DOHH2 (cell line): ENCODE results near the gene MAST3.

ENCODE experiments used
- H3F3A ChIP-seq: fragments of 200-600 bp; sonication (generic), shearing (Covaris generic); 2 replicates; pipeline ENCODE4 v1.6.0; 2016; ENCODE audit warnings: antibody characterized with exemption, mild to moderate bottlenecking; ENCODE audit not compliant: control insufficient read depth, insufficient read depth
- H3K27ac ChIP-seq: fragments of 200-600 bp; sonication (generic); 2 replicates; pipeline ENCODE4 v1.5.1; 2014; ENCODE audit warnings: low read depth, mild to moderate bottlenecking, low read length, moderate library complexity
- H3K27me3 ChIP-seq: fragments of 200-600 bp; sonication (generic); 2 replicates; pipeline ENCODE4 v1.6.1; 2014; ENCODE audit warnings: mild to moderate bottlenecking, low read length, mixed read lengths; ENCODE audit not compliant: control insufficient read depth
- H3K36me3 ChIP-seq: fragments of 200-600 bp; sonication (generic); 2 replicates; pipeline ENCODE4 v1.6.1; 2014; ENCODE audit warnings: mild to moderate bottlenecking, low read length, moderate library complexity, mixed read lengths; ENCODE audit not compliant: control insufficient read depth
- H3K4me1 ChIP-seq: fragments of 200-600 bp; sonication (generic); 2 replicates; pipeline ENCODE4 v1.6.1; 2014; ENCODE audit warnings: mild to moderate bottlenecking, low read length, mixed read lengths; ENCODE audit not compliant: control insufficient read depth
- H3K4me2 ChIP-seq: fragments of 200-600 bp; sonication (generic); 2 replicates; pipeline ENCODE4 v1.6.0; 2014; ENCODE audit warnings: mild to moderate bottlenecking, low read length, moderate library complexity
- H3K4me3 ChIP-seq: fragments of 200-600 bp; sonication (generic); 2 replicates; pipeline ENCODE4 v1.5.1; 2014; ENCODE audit warnings: mild to moderate bottlenecking, low read length, mixed read lengths
- H3K79me2 ChIP-seq: fragments of 200-600 bp; sonication (generic); 2 replicates; pipeline ENCODE4 v1.6.1; 2014; ENCODE audit warnings: mild to moderate bottlenecking, low read length, mixed read lengths; ENCODE audit not compliant: control insufficient read depth
- H3K9me2 ChIP-seq: fragments of 200-600 bp; sonication (generic); replicated peaks from 2 replicates; pipeline ENCODE4 v1.6.1; 2014; ENCODE audit warnings: mild to moderate bottlenecking, low read length, mixed read lengths; ENCODE audit not compliant: control insufficient read depth
- H3K9me3 ChIP-seq: fragments of 200-600 bp; sonication (generic); 2 replicates; pipeline ENCODE4 v1.6.1; 2014; ENCODE audit warnings: antibody characterized with exemption, low read length, mixed read lengths; ENCODE audit not compliant: control insufficient read depth, insufficient read depth
- H4K20me1 ChIP-seq: fragments of 200-600 bp; sonication (generic); 2 replicates; pipeline ENCODE4 v1.6.0; 2014; ENCODE audit warnings: low read depth, mild to moderate bottlenecking, antibody characterized with exemption, low read length, moderate library complexity; ENCODE audit not compliant: control insufficient read depth, insufficient read depth
- CTCF ChIP-seq: fragments of 200-600 bp; sonication (generic); IDR thresholded peaks from one replicate; pipeline ENCODE4 v1.5.1; 2014; ENCODE audit warnings: antibody characterized with exemption, mild to moderate bottlenecking, low read depth, low read length; ENCODE audit not compliant: poor library complexity, severe bottlenecking
- EZH2phosphoT487 ChIP-seq: fragments of 200-600 bp; sonication (generic); IDR thresholded peaks from 2 replicates; pipeline ENCODE4 v1.6.1; 2017; ENCODE audit warnings: borderline replicate concordance, mild to moderate bottlenecking, antibody characterized with exemption, low read length, moderate library complexity, mixed read lengths

Gene MAST3

GRCh38 chr19:18161636-18162002, 64.0 kb downstream of the MAST3 start:
- H3K27me3 ChIP-seq, result no peaks in the 10 kb centered on the region
- H3K9me3 ChIP-seq, result no peaks in the 10 kb centered on the region
- H3K79me2 ChIP-seq, result peaks cover 22% of the 10 kb centered on the region
- H3K4me3 ChIP-seq, result peak overlapping the region; percentile 42; the same call in 1 of the 2 replicates
- TF ChIP-seq EZH2phosphoT487 (no peak), CTCF (peak; percentile 2)
- H4K20me1 ChIP-seq, result no peaks in the 10 kb centered on the region
- peaks cover 30% of the 10 kb centered on the region for H3K4me1 ChIP-seq
- H3K36me3 ChIP-seq, result peaks cover 41% of the 10 kb centered on the region
- peak overlapping the region; percentile 51; the same call in 1 of the 2 replicates for H3K4me2 ChIP-seq
- no peak overlapping the region for H3K27ac ChIP-seq
- H3F3A ChIP-seq, result peaks cover 8% of the 10 kb centered on the region
- H3K9me2 ChIP-seq, result no peaks in the 10 kb centered on the region

GRCh38 chr19:18164072-18164471, 66.5 kb downstream of the MAST3 start:
- no peaks in the 10 kb centered on the region; the same call in 1 of the 2 replicates for H3F3A ChIP-seq

GRCh38 chr19:18165794-18166544, 68.4 kb downstream of the MAST3 start:
- no peaks in the 10 kb centered on the region for H4K20me1 ChIP-seq
- H3K27ac ChIP-seq, result no peak overlapping the region
- TF ChIP-seq CTCF (no peak), EZH2phosphoT487 (no peak)

More at GRCh38 chr19:18164072-18164471, 66.5 kb downstream of the MAST3 start:
- H3K9me2 ChIP-seq, result no peaks in the 10 kb centered on the region
- no peak overlapping the region for H3K4me3 ChIP-seq
- TF ChIP-seq EZH2phosphoT487 (no peak), CTCF (no peak)
- H3K27me3 ChIP-seq, result no peaks in the 10 kb centered on the region
- H3K4me1 ChIP-seq, result peaks cover 32% of the 10 kb centered on the region
- H3K4me2 ChIP-seq, result no peak overlapping the region
- H3K79me2 ChIP-seq, result peaks cover 25% of the 10 kb centered on the region
- H3K27ac ChIP-seq, result no peak overlapping the region
- H3K36me3 ChIP-seq, result peaks cover 57% of the 10 kb centered on the region
- no peaks in the 10 kb centered on the region for H3K9me3 ChIP-seq
- H4K20me1 ChIP-seq, result no peaks in the 10 kb centered on the region

More at GRCh38 chr19:18165794-18166544, 68.4 kb downstream of the MAST3 start:
- H3K9me2 ChIP-seq, result no peaks in the 10 kb centered on the region
- no peak overlapping the region for H3K4me2 ChIP-seq
- H3F3A ChIP-seq, result peaks cover 17% of the 10 kb centered on the region
- H3K36me3 ChIP-seq, result peaks cover 46% of the 10 kb centered on the region
- H3K27me3 ChIP-seq, result no peaks in the 10 kb centered on the region
- H3K79me2 ChIP-seq, result peaks cover 13% of the 10 kb centered on the region
- H3K9me3 ChIP-seq, result no peaks in the 10 kb centered on the region
- no peak overlapping the region for H3K4me3 ChIP-seq
- peaks cover 39% of the 10 kb centered on the region for H3K4me1 ChIP-seq
